H1 (cell line): Measurements from ENCODE around the gene AUH. TPM values are rescaled to one million over a fixed set of nuclear protein-coding genes. Genes with fewer than 3 reads are reported as not detected.

Experiments used
- BCL11A ChIP-seq, 2 experiments: IDR thresholded peaks; one replicate each; pipeline ENCODE4 v1.6.1; 2011; ENCODE audit warnings: low read depth in 2 of 2, low read length in 2 of 2, mild to moderate bottlenecking in 2 of 2
- CHD7 ChIP-seq: fragments of 300-600 bp; sonication (generic); IDR thresholded peaks from 2 replicates; pipeline ENCODE4 v1.7.1; 2012; ENCODE audit warnings: low read length, moderate library complexity, mild to moderate bottlenecking, inconsistent platforms; ENCODE audit not compliant: insufficient replicate concordance
- CREB1 ChIP-seq: IDR thresholded peaks from 2 replicates; pipeline ENCODE4 v1.6.1; 2012; ENCODE audit warnings: inconsistent platforms
- JUND ChIP-seq: IDR thresholded peaks from 2 replicates; pipeline ENCODE4 v1.6.1; 2011; ENCODE audit warnings: mild to moderate bottlenecking, improper control_type of control experiment, low read length
- KDM1A ChIP-seq: fragments of 200-600, 300-600 bp; sonication (generic); IDR thresholded peaks from 2 replicates; pipeline ENCODE4 v1.7.1; 2016; ENCODE audit warnings: mild to moderate bottlenecking, low read length, borderline replicate concordance
- SAP30 ChIP-seq: fragments of 300-600 bp; sonication (generic); IDR thresholded peaks from 2 replicates; pipeline ENCODE4 v1.7.1; 2012; ENCODE audit warnings: low read length, moderate library complexity, mild to moderate bottlenecking, inconsistent platforms; ENCODE audit not compliant: insufficient read depth, insufficient replicate concordance
- SIN3A ChIP-seq, 2 experiments: IDR thresholded peaks in 1 of 2; conservative IDR thresholded peaks in 1 of 2; 2 replicates each; pipeline ENCODE4 v1.6.1; 2011 to 2012; ENCODE audit warnings: low read length in 2 of 2, improper control_type of control experiment in 1 of 2, low read depth in 1 of 2, mild to moderate bottlenecking in 1 of 2
- polyA plus RNA-seq, 7 experiments: library from polyadenylated mRNA; depleted of rRNA in 3 of 7; stranded (reverse) in 5 of 7; unstranded in 2 of 7; fragments of >200 nt in 5 of 7; fragments of 200-250 nt in 2 of 7; gene quantifications; 1 replicate in 5 of 7; 2 replicates in 1 of 7; 4 replicates in 1 of 7; pipeline versions ENCODE4 v1.2.1 to v1.2.3, GENCODE V29; 2011 to 2013; ENCODE audit warnings: missing spikeins in 2 of 7, mixed read lengths in 2 of 7
- total RNA-seq: library from RNA; stranded (reverse); fragmentation: NEBNext Ultra II Directional; extraction: Animal tissue kit (Norgen Biotek cat#: 25700); gene quantifications from 2 replicates; pipeline ENCODE4 v1.2.1, GENCODE V29; 2021

The AUH gene
- total and polyA plus RNA-seq, 2 of the 8 experiments (the other 6 are each of a cell fraction or from before 2014, with no cell fraction given), result 5.8 to 21.9 TPM

DNA sequence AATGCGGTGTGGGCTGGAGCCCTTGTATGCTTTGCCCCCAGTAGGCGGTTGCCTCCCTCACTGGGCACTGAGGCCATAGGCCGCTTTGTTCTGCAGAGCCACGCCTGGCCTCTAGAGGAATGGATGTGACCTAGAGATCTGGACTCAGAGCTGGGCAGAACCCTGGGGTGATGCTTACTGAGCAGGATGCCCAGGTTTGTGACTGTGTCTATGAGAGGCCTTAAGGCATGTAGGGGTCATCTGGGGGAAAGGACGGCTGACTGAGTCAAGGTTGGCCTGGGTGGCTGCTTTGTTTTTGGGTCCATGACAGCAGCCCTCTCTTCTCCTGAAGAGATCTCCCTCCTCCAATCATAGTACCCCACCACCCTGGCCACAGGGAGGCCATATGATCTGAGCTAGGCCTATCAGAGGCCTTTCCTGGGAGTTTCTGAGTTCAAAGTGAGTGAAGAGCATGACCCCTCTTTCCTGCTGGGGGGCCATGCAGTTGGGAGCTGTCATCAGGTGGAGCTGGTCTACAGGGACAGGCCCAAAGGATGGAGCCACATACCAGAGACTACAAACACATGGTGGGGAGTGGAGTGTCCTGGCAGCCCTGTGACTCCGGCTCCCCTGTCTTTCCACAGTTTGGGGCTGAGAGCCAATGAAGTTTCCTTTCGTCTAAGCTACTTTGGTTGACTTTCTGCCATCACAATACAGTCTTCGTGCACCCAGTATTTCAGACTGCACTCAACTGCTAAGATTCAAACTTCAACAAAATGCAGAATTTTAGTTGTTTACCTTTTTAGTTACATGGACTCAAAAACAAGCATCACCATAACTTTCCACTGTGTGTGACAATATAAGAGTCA, 165.4 kb downstream of the AUH start (continued):
- TF ChIP-seq CHD7, result no peak
- no peak for TF ChIP-seq BCL11A (IDR thresholded peaks at IDR 0.05; ENCODE audit: low read depth in 2 of 2, low read length in 2 of 2)
- TF ChIP-seq CREB1, result no peak
- TF ChIP-seq JUND, result no peak
- no peak for TF ChIP-seq KDM1A
- no peak for TF ChIP-seq SAP30
- TF ChIP-seq SIN3A (conservative IDR thresholded peaks at IDR 0.05 in 1 of 2, IDR thresholded peaks at IDR 0.05 in 1 of 2; ENCODE audit: low read depth in 1 of 2, low read length in 2 of 2), result no peak
- TF ChIP-seq, all 59 proteins: peak for 0
